Measurements from ENCODE around the gene NNAT.
"Not testable (repeated sequence)": the region's sequence is repeated elsewhere in the genome, so short reads cannot be mapped to it uniquely, and the experiment has no call there.

Gene NNAT

DNA sequence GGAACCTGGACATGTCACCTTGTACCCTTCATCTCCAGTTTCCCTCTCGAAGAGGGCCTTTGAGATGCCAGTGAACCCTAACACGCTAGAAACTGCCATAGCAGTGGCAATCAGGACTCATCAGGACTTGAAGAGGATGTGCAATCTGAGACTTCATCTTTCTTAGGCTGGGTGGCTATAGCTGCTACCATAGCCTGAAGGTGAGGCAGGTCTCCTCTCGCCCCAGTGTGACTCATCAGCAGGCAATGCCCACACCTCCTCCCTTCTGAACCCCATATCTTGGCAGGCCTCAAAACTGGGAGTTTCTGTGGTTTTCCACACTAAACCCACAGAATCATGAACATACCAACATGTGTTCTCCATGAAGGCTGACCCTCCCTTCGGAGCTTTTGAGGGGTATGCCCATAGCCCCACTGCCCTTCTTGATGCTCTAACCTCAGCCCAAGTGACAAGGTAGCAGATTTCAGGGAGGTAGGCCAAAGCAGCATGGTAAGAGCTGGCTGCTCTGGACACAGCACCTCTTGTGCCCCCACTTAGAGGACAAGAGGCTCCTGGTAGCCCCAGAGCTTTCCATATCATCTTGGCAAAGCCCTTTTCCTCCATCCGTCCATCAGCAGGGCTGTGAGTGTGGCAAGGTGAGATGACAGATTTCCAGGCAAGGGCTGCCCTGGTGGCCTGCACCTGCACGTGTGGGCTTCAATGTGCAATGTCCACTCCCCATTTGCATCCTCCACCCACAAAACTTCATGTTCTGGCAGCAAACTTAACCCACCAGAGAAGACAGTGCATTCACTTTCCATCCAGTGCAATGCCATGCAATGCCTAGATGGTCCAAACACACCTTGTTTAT lies 4.0 kb downstream of the NNAT start:
- DNase-seq (ENCODE audit: low spot score): peak; percentile 72

DNA sequence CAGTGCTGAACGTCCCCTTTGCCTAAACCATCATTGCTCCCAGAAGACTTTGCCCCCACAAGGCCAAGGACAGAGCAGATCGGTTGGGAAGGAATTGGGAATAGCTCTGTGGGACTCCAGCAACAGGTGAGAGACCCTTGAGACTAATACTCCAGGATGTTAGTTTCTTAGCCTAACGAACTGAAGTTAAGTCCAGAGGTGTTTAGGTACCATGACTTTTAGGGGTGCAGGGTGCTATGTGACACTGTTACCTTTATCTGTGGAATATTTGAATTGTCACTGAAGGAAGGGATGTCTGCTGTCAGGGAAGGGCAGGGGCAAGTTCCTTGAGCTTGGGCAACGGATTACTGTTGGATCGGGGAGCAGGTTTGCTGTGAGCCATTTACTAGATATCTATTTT lies 4.8 kb downstream of the NNAT start:
- DNase-seq (ENCODE audit: low spot score): no peak

DNA sequence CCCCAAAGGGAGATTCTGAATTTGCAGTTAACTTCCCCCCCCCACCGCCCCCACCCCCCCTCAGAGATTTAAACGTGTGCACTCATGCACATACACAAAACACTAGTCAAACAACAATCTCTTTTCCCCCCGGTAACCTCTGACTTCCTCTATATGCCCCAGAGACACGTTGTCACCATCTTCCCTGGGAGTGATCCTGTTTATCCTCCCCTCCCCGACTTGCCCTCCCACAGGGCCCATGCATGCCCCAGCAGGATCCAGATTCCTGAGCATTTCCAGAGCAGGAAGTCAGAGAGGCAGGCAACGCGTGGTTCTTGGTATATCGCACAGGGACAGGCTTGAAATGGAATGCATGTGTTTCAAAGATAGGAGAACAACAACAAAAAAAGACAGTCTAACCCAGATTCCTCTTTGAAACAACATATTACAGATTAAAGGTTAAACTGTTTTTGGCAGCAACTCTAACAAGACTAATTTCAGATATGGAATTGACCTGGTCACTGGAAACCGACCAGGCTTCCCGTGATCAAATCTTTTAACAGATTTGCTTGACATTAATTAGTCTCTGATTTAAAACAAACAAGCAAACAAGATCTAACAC lies 5.3 kb downstream of the NNAT start:
- DNase-seq (ENCODE audit: low spot score): peak; percentile 82

DNA sequence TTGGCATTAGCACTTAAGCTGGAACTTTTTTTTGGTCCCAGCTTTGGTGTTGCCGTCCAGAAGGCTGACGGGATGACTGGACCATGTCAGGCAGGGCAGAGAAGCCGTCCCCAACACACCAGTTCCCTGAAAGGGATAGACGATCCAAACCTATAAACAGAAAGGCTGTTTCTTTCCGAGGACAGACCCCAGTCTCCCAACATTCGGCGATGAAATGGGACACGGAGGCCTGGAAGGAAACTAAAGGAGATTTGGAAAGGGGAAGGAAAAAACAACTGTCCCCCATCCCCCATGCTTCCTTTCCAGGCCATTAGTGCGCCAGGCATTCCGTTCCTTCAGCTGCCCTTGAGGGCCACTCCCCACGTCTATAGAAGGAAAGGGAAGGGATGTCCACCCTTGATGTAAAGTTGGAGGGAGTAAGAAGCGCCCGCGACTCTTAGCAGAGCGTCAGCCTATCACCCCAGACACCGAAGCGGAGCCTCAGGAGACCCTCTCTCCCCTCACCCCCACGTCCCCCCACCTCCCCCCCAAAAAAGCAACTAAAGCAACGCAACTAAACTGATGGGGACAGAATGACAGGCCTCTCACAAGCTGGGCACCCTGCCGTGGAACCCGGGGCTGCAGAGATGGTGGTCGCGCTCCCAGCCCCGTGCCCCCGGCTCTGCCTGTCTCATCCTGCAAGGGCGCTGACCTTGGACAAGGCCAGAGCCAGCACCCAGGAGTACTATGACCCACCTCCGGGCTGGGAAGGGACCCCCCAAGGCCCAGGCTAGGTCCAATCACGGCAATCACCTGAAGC lies 6.0 kb downstream of the NNAT start:
- peak; percentile 70 for DNase-seq (ENCODE audit: low spot score)

DNA sequence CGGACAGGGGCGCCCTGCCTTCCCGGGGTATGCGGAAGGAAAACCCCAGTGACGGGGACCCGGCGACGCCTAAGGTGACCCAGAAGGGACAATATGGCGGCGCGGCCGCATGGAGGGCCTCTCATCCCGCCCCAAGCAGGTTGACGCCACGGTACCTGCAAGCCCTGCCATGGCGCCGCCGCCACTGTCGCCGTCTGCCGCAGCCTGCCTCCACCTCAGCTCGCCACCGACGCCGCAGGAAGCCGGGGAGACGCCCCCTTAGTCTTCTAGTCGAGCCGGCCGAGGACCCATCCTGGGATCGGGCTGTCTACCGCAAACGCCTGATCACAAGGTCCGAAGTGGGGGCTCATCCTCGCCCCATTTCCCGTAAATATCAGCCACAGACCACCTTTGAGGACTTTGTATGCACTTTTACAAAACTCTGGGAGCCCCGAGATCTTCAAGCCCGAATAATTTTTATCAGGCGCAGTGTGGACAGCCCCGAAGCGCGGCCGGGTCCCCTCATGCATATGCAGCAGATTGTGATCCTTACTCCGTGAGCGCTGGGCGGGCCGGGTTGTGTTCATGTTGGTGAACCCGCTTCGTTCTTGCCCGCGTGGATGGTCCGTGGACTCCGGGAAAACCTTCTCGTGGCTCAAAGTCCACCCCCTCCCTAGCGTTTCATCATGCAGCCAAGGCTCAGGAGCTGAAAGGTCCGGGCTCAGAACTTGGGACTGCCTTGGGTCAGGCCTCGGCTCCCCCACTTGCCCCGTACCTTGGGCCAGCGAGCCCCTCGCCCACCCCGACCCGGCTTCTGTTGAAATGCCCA lies 6.8 kb downstream of the NNAT start, which contains the start of gene BLCAP:
TSS of gene BLCAP (minus strand) at position 239 of the 808 bp plus-strand sequence. CDS start 8,702 bp downstream, outside the sequence.
- DNase-seq (ENCODE audit: low spot score): peak; percentile 98

DNA sequence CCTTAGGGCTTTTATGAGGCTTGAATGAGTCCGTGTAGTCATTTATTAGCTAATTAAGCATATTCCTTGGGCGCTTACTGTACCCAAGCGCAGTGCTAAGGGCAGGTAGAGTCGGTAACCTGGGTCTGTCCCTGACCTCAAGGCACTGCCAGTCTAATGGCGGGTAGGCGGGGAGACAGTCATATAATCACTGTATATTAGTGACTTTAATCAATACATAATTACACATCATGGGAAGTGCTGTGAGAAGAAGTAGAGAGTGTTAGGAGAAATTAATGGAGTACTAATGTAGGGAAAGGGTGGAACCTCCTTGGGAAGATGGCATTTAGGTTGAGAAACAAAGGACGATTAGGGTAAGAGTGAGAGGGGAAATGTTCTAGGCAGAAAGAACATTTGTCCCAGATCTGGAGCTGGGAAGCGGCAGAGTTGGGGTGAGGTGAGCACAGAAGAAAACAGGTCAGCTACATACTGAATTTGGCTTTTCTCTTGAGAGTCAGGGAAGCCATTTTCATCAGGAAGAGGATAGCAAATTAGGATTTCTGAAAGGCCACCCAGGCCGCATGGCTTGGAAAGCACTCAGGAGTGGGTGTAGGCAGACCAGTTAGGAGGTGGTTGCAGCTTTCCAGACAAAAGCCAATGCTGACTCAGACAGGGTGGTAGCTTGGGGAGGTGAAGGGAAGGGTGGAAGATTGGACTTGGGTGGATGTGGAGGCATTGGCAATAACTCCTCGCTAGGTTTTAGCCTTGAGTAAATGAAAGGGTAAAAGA lies 7.6 kb downstream of the NNAT start:
- no peak for DNase-seq (ENCODE audit: low spot score)

DNA sequence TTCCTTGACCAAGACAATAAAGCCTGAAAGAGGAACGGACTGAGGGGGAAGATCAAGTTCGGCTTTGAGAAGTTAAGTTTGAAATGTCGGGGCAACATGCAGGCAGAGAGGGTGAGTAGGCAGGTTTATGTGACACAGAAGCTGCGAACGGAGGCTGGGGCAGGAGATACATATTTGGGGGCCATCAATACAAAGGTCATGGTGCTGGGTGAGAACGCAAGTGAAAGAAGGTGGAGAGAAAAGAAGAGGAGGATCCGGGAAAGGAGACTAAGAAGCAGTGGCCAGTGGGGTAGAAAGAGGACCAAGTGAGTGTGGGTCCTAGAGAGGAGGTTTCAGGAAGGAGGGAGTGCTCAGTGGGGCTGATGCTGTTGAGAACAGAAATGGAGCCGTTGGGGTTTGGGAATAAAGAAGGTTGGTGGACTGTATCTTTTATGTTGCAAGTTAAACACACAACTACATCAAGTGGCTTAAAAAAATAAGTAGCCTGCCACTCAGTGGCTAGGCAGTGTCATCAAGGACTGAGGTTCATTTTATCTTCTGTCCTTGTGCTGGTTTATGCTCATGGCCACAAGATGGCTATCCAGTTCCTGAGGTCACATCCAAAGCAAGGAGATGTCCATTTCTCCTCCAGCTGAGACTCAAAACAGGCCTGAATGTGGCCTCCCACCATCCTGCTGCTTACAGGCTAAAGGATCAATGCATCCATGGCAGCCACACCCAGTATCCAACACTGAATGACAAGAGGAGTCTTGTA lies 8.3 kb downstream of the NNAT start:
- DNase-seq (ENCODE audit: low spot score): no peak

DNA sequence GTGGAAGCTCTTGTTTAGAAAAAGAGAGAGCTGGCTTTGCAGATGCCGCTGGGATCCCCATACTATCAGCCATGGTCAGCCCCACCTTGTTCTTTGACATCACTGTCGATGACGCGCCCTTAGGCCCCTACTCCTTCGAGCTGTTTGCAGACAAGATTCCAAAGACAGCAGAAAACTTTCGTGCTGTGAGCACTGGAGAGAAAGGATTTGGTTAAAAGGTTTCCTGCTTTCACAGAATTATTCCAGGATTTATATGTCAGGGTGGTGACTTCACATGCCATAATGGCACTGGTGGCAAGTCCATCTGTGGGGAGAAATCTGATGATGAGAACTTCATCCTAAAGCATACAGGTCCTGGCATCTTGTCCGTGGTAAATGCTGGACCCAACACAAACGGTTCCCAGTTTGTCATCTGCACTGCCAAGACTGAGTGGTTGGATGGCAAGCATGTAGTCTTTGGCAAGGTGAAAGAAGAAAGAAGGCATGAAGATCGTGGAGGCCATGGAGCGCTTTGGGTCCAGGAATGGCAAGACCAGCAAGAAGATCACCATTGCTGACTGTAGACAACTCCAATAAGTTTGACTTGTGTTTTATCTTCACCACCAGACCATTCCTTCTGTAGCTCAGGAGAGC lies 9.0 kb downstream of the NNAT start:
- DNase-seq (ENCODE audit: low spot score): no peak

DNA sequence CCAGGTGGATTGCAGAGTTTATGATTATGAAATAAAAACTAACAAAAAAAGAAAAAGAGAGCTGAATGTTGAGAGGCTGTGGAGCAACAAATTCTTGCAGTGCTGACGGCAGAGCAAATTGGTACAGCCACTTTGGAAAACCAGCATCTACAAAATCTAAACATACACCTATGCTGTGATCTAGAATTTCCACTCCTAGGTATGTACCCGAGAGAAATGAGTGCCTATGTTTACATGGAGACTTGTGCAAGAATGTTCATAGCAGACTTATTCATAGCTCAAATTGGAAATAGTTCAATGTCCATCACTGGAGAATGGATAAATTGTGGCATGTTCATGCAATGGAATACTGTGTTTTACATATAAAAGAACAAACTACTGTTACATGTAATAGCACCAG lies 9.6 kb downstream of the NNAT start:
- DNase-seq (ENCODE audit: low spot score): no peak

DNA sequence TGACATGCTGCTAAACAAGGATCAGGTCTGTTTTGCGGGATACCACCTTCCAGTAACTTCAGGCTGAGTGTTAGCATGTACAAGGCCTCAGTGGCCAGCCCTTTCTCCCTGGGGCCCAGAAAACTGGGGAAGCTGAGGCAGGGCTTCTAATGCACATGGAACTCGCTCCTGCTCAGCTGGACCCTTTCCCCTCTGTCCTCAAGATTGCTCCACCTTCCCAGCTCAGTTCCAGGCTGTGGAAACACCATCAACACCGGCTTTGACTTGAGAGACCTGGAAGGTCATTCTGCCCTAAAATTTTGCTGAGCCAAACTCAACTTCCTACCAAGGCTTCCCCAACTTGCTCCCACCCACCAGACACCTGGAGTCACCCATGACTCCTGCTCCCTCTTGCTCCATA lies 10.8 kb downstream of the NNAT start:
- DNase-seq (ENCODE audit: low spot score): no peak

DNA sequence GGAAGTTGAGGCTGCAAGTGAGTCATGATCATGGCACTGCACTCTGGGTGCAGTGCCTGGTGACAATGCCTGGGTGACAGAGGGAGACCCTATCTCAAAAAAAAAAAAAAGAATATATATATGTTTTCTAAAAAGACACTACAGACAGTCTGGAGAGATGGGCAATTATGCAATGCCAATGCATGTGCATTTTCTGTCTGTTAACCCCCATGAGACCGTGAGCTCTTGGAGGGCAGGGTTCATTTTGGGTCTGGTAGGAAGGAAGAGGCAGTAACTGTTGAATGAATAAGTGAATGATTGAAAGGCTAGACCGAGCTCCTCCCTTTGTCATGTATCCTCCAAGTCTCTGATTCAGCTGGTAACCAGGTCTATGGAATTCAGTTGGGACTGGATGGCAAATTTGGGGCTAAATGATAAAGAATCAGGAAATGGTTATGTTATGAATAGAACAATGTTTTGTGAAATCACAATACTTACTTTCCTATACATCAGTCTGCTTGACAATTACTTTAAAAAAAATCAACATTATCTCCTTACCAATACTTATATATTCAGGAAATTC lies 12.2 kb downstream of the NNAT start:
- DNase-seq (ENCODE audit: low spot score): no peak

DNA sequence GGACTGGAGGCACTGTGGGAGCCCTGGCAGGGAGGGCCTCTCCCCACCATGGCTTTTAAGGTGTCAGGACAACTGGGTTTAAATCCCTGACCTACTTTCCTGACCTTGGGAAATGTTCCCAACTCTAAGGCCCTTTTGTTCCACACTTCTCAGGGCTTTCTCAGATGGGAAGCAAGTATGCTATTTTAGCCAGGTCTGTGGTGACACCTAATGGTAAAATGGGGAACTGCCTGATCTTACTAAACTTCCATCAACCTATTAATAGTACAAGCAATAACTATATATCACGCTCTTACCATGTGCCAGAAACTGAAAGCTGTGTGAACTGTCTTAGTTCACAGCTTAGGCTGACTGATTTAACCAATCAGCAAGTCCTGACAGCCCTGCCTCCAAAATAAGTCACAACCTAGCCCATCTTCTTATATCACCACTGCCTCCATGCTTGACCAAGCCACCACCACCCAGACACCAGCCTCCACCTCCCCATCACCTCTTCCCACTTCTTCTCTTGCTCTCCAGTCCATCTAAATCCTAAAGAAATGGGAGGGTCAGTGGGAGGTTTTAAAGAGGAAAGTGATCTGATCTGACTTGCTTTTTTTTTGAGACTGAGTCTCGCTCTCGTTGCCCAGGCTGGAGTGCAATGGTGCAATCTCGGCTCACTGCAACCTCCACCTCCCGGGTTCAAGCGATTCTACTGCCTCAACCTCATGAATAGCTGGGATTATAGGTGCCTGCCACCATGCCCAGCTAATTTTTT lies 13.5 kb downstream of the NNAT start:
- peak; percentile 69 for DNase-seq (ENCODE audit: low spot score)

DNA sequence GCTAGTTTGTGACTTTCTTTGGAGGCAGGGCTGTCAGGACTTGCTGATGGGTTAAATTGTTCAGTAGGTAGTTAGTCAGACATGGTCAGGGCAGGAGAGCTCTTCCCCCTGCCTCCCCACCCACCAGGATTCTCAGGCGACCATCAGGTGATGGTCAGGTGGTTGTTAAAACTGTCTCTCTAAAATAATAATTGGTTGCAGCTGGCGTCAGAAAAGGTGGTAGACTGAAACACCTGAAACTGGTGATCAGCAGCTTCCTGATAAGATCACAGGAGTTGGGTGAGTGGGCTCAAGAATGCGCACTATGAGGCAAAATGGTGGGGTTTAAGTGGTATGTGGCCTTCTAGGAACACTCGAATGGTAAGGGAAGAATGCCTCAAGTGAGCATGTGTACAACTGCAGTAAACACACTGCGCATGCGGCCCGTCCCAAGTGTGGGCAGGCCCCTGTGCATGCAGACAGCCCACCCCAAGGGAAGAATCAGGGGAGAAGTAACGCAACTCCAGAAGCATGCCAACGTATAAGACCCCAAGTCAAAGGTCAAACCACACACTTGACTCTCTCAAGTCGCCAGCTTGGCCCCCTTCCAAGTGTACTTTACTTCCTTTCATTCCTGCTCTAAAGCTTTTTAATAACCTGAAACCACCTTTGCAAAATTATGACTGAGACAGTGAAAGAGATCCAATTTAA lies 14.5 kb downstream of the NNAT start:
- DNase-seq (ENCODE audit: low spot score): no peak

DNA sequence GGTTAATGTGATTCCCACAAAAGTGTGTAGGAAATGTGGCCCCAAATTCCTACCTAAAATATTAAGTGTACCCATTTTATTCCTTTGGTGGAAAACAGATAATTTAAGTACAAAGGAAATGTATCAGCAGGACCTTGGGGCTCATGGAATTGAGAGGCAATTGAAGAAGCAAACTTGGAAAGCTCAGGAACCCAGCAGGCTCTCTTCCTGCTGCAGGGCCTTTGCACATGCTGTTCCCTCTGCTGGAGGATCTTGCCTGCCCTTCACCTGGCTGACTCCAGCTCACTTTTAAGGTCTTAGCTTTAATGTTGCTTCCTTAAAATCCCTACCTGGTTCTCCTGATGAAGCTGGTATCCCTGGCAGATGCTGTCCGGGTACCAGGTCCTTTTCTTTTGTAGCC lies 16.5 kb downstream of the NNAT start:
- no peak for DNase-seq (ENCODE audit: low spot score)

DNA sequence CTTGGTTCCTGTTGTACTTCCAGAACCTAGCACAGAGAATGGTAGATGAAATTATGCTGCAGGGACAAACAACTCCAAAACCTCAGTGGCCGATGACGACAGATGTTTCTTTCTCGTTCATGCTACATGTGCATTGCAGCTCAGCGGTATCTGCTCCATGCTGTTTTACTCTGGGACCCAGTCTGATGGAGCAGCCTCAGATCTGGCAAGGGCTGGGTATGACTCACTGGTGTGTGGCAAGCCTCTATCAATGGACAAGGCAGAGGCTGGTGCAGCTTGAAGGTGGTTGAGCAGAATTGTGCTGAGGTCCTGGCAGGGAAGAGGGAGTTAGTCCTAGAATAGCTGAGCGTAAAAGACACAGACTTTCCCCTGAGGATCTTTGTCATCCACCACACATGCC lies 17.0 kb downstream of the NNAT start:
- DNase-seq (ENCODE audit: low spot score): peak; percentile 71

DNA sequence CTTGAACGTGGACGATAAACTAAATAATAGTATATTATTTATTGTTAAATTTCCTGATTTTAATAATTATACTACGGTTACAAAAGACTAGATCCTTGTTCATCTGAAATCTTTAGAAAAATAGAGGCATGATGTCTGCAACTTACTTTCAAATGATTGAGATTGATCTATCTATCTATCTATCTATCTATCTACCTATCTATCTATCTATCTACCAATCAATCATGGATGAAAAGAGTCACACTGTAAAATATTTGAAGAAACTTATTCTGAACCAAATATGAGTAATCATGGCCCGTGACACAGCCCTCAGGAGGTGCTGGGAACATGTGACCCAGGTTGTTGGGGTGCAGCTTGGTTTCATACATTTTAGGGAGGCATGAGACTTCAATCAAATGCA lies 18.4 kb downstream of the NNAT start:
- DNase-seq (ENCODE audit: low spot score): no peak

DNA sequence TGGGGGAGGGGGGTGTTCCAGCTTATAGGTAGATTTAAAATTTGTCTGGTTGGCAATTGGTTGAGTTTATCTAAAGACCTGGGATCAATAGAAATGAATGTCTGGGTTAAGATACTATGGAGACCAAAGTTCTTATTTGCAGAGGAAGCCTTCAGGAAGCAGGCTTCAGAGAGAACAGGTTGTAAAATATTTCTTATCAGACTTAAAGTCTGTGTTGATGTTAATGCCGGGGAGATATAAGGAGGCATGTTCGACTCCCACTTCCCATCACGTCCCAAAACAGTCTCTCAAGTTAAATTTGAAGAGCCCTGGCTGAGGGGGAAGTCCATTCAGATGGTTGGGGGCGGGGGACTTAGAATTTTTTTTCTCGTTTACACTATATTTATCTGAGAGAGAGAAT lies 19.0 kb downstream of the NNAT start:
- DNase-seq (ENCODE audit: low spot score): no peak

DNA sequence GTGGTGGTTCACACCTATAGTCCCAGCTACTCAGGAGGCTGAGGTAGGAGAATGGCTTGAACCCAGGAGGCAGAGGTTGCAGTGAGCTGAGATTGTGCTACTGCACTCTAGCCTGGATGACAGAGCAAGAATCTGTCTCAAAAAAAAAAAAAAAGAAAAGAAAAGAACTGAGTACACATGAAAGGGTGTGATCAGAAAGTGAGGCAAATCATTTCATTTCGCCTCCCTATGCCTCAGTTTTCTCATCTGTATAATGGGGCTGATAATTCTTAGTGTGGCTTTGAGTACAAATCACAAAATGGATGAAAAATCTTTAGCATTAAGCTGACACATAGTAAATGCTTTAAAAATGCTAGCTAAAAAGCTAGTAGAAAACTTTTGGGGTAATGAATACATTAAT lies 19.8 kb downstream of the NNAT start:
- not testable (repeated sequence) for DNase-seq (ENCODE audit: low spot score)
